ENCODE measurements around the gene MGAT4B.

Gene MGAT4B

DNA sequence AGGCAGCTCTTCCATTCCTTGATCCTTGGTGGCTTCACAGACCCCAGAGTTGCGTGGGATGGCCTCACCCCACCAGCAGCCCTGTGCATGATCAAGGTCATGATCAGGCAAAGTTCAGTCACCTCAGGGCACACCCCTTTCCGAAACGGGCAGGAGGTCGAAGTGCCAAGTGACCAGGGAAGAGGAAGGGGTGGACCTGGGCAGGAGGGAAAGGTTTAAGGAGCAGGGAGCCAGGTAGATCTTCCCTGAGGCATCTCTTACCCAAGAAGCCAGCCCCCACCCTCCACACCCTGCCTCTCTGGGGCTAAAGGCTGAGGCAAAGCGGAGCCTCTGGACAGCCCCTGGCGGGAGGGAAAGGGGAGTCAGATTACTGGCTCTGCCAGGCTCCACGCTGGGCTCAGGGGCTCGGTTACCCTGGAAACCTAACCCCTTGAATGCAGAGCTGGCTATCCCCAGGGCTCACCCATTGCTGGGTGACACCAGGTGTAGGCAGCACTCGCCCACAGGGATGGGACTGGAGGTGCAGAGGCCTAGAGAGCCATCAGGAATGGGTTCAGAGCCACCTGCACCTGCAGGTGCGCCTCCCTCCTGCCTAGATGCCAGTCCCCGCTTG is 3.6 kb downstream of the MGAT4B start:
- Histone ChIP-seq H3K27ac (no peak overlapping the region), H3K4me3 (ENCODE audit: low read depth, low read length) (no peak overlapping the region), H3K36me3 (replicated peaks) (peaks cover 35% of the 10 kb centered on the region), H3K27me3 (replicated peaks) (no peaks in the 10 kb centered on the region)
- in situ Hi-C loops (cut with HindIII; ENCODE audit: low pct_ligation_motif_present, low sequenced_read_pairs) = no loop called here
- TF ChIP-seq, protein P1, sequence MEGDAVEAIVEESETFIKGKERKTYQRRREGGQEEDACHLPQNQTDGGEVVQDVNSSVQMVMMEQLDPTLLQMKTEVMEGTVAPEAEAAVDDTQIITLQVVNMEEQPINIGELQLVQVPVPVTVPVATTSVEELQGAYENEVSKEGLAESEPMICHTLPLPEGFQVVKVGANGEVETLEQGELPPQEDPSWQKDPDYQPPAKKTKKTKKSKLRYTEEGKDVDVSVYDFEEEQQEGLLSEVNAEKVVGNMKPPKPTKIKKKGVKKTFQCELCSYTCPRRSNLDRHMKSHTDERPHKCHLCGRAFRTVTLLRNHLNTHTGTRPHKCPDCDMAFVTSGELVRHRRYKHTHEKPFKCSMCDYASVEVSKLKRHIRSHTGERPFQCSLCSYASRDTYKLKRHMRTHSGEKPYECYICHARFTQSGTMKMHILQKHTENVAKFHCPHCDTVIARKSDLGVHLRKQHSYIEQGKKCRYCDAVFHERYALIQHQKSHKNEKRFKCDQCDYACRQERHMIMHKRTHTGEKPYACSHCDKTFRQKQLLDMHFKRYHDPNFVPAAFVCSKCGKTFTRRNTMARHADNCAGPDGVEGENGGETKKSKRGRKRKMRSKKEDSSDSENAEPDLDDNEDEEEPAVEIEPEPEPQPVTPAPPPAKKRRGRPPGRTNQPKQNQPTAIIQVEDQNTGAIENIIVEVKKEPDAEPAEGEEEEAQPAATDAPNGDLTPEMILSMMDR (IDR thresholded peaks at IDR 0.05; ENCODE audit: low read depth, low read length, missing control alignments) = no peak
- DNase-seq = no peak

DNA sequence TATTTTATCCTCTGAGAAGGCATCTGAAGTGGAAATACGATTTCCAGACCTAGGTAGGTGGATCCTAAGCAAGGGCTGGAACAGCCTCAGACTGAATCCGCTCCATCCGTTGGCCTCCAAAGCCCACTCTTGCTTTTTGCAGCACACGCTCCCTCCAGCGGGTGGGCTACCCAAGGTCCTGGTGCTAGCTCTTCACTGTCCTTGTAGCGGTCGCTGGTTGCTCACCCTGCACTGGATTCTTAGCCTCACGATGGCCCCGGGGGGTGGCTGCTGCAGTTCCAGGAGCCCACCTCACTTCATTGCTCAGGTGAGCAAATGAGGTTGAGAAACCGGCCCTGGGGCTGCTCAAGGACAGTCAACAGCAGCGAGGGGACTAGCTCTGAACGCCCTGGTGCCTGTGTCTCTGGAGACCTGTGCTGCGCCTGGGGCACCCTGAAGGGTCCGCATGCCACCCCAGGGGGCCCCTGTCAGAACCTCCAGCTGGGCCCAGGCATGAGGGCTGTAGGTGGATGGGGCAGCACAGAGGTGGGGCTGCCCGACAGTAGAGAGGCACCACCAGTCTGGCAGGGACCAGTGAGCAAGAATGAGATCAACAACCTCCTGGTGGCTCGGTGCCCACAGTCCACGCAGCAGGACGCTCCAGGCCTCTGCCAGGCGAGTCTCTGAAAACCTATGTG is 4.3 kb downstream of the MGAT4B start:
- peaks cover 42% of the 10 kb centered on the region for H3K36me3 ChIP-seq (replicated peaks)
- no peaks in the 10 kb centered on the region for H3K27me3 ChIP-seq (replicated peaks)
- no peak for DNase-seq
- TF ChIP-seq, protein P1 (IDR thresholded peaks at IDR 0.05; ENCODE audit: low read depth, low read length, missing control alignments) = no peak
- H3K27ac ChIP-seq = no peak overlapping the region
- in situ Hi-C loops (cut with HindIII; ENCODE audit: low pct_ligation_motif_present, low sequenced_read_pairs) = no loop called here
- no peak overlapping the region for H3K4me3 ChIP-seq (ENCODE audit: low read depth, low read length)

DNA sequence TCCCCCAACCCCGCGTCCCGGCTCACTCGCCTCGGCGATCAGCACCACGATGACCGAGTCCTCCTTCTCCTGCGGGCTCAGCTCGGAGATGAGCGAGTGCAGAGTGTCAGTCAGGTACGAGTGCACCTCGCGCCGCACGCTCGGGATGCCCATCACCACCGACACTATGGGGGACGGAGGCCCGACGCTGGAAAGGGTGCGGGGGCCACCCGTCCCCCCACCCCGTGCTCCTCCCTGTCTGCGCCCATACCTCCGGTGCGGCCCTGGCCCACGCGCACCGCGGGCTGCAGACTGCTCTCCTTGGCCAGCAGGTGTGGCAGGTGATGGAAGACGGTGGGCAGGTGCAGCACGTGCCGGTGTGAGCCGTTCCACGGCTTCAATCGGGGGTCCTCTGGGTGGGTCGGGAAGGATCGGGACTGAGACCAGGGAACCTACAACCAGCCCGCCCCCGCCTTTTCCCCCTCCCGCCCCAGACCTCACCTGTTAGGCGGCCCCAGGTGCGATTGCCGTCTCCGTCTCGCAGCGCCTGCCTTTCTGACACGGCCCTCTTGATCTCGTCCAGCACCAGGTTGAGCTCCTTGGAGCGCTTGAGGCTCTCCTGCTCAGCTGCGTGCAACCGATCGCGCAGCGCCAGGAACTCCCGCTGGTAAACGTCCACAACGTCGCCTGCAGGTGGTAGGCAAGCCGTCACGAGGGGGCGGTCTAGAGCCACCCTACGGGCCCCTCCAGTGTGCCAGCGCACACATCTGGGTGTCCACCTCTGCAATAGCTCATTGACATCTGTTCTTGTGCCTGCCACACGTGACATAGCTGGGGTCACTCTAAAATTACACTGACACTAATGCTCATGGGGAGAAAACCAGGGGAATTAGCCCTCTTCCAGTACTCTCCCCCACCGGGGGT is 5.1 kb downstream of the MGAT4B start:
- TF ChIP-seq, protein P1 (IDR thresholded peaks at IDR 0.05; ENCODE audit: low read depth, low read length, missing control alignments) = peak; percentile 83
- no peaks in the 10 kb centered on the region for H3K27me3 ChIP-seq (replicated peaks)
- peaks cover 48% of the 10 kb centered on the region for H3K36me3 ChIP-seq (replicated peaks)
- no peak overlapping the region for H3K4me3 ChIP-seq (ENCODE audit: low read depth, low read length)
- in situ Hi-C loops (cut with HindIII; ENCODE audit: low pct_ligation_motif_present, low sequenced_read_pairs) = no loop called here
- peak; percentile 34 for DNase-seq
- H3K27ac ChIP-seq = no peak overlapping the region

DNA sequence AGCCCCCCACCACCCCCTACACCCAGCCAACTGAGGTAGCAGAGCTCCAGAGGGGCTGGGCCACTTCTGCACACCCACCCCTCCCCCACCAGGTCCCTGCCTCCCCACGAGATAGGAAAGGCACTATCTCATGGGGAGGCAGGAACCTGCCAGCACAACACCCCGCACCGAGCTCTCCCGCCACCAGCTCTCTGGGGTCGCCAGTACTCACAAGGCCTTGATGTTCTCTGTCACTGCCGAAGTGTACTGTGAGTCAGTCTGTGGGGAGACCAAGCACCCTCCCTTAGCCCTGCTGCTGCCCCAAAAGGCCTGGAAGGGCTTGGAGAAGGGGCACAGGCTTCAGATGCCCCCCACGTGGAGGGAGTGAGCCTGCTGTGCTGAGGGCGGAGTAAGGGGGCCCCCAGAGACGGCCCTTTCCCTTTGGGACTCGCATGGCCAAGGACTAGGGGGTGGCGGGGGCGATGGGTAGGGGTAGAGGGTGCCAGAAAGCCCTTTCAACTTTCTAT is 5.9 kb downstream of the MGAT4B start:
- peaks cover 48% of the 10 kb centered on the region for H3K36me3 ChIP-seq (replicated peaks)
- no peak overlapping the region for H3K4me3 ChIP-seq (ENCODE audit: low read depth, low read length)
- TF ChIP-seq, protein P1 (IDR thresholded peaks at IDR 0.05; ENCODE audit: low read depth, low read length, missing control alignments) = no peak
- no peaks in the 10 kb centered on the region for H3K27me3 ChIP-seq (replicated peaks)
- in situ Hi-C loops (cut with HindIII; ENCODE audit: low pct_ligation_motif_present, low sequenced_read_pairs) = no loop called here
- no peak for DNase-seq
- H3K27ac ChIP-seq = no peak overlapping the region

DNA sequence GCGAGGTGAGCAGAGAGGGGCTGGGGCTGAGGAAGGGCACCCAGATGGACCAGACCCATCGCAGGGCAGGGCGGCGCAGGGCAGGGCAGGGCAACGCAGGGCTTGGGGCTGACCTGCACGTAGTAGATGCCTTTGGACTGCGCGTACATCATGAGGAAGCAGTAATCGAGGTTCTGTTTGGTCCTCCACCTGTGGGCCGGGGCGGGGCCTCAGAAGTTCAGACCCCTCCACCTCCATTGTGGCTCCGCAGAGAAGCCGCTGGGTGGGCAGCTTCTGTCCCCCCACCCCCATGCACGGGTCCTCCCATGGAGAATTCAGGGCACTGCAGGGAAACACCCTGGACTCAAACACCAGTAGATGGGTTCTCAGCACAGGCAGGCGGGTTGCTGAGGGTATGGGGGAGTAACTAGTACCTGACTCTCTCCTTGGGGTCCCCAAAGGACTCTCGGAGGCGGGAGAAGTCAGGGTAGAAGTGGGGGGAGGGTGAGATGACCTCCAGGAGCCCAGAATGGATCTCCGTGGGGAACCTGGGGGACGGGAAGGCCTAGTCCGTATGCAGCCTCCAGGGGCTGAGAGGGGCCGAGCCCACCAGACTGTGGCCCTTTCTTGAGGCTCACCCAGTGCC is 6.5 kb downstream of the MGAT4B start:
- no peaks in the 10 kb centered on the region for H3K27me3 ChIP-seq (replicated peaks)
- no peak overlapping the region for H3K27ac ChIP-seq
- TF ChIP-seq, protein P1 (IDR thresholded peaks at IDR 0.05; ENCODE audit: low read depth, low read length, missing control alignments) = no peak
- in situ Hi-C loops (cut with HindIII; ENCODE audit: low pct_ligation_motif_present, low sequenced_read_pairs) = no loop called here
- DNase-seq = no peak
- no peak overlapping the region for H3K4me3 ChIP-seq (ENCODE audit: low read depth, low read length)
- peaks cover 48% of the 10 kb centered on the region for H3K36me3 ChIP-seq (replicated peaks)
